Measurements from ENCODE around the gene PLIN5. TPM values are rescaled to one million over a fixed set of nuclear protein-coding genes. Genes with fewer than 3 reads are reported as not detected.

PLIN5 gene
- total and polyA plus RNA-seq, 4 donors, result 13.3 to 83.8 (median 56.6) TPM

DNA sequence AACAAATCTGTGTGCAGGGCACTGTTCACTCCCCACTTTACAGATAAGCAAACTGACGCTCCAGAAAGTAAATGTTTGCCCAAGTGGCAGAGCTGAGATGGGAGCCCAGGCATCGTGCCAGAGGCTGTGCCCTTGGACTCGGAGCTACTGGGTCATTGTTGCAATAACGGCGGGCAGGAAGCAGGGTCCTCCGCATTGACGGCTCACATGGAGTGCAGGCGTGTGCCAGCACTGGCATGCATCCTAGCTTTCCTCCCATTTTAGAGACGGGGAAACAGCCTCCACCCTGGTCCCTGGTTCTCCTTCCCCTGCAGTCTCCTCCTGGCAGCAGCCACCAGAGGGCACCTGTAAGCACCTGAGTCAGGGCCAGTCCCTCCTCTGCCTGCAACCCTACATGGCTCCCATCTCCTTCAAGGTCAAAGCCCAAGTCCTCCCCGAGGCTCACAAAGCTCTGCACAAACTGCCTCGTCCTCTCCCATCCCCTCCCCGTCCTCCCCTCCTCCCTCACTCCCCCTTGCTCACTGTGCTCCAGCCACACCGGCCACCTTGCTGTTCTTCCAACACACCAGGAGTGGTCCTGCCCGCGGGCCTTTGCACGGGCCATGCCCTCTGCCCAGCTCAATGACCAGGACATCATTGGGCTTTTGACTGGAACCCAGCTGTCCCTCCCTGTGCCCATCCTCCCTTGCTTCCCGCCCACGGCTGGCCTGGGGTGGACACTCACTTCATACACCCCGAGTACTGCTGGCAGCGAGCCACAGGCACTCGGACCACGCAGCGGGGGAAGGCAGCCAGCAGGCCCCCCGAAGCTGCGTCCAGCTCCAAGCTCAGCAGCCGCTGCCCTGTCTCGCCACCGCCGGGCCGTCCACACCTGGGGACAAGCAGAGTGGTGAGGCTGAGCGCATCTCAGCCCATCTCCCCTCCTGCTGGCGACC, 12.5 kb upstream of the PLIN5 start:
- Histone ChIP-seq H3K36me3 (ENCODE audit: control insufficient read depth in 4 of 4, insufficient read depth in 3 of 4, low read depth in 1 of 4, low read length in 3 of 4) (no peaks in the 10 kb centered on the region), H3K4me3 (ENCODE audit: low read depth in 1 of 3, low read length in 3 of 3) (no peak overlapping the region), H3K9ac (ENCODE audit: low read depth in 1 of 2, low read length in 2 of 2) (no peak overlapping the region), H3K27ac (ENCODE audit: low read depth in 1 of 2, low read length in 2 of 2) (peak overlapping the region in 1 of 2 donors; percentile 66), H3K9me3 (ENCODE audit: control insufficient read depth in 4 of 4, low read length in 3 of 4) (no peaks in the 10 kb centered on the region), H3K4me1 (ENCODE audit: control insufficient read depth in 4 of 4, insufficient read depth in 4 of 4, low read length in 3 of 4) (peaks cover 12 to 24% (median 14%) of the 10 kb centered on the region in 4 donors), H3K27me3 (ENCODE audit: control insufficient read depth in 4 of 4, insufficient read depth in 4 of 4, low read length in 3 of 4) (no peaks in the 10 kb centered on the region)
- 55% methylated on average over 32 of the region's 32 CpGs for WGBS
- DNase-seq (ENCODE audit: low spot score), result no peak
- peak; percentile 88 for TF ChIP-seq SP1 (IDR thresholded peaks at IDR 0.05)
- TF ChIP-seq, protein P1, sequence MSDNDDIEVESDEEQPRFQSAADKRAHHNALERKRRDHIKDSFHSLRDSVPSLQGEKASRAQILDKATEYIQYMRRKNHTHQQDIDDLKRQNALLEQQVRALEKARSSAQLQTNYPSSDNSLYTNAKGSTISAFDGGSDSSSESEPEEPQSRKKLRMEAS (IDR thresholded peaks at IDR 0.05), result peak; percentile 100
- TF ChIP-seq GABPA (IDR thresholded peaks at IDR 0.05 in 1 of 2, conservative IDR thresholded peaks at IDR 0.05 in 1 of 2), result peak in 1 of 2 donors; percentile 59
- peak; percentile 40 for TF ChIP-seq FOXA1 (IDR thresholded peaks at IDR 0.05)
- TF ChIP-seq, protein P2, sequence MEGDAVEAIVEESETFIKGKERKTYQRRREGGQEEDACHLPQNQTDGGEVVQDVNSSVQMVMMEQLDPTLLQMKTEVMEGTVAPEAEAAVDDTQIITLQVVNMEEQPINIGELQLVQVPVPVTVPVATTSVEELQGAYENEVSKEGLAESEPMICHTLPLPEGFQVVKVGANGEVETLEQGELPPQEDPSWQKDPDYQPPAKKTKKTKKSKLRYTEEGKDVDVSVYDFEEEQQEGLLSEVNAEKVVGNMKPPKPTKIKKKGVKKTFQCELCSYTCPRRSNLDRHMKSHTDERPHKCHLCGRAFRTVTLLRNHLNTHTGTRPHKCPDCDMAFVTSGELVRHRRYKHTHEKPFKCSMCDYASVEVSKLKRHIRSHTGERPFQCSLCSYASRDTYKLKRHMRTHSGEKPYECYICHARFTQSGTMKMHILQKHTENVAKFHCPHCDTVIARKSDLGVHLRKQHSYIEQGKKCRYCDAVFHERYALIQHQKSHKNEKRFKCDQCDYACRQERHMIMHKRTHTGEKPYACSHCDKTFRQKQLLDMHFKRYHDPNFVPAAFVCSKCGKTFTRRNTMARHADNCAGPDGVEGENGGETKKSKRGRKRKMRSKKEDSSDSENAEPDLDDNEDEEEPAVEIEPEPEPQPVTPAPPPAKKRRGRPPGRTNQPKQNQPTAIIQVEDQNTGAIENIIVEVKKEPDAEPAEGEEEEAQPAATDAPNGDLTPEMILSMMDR (IDR thresholded peaks at IDR 0.05; ENCODE audit: low read depth, low read length, missing input control), result peak; percentile 65
- TF ChIP-seq, protein P3, sequence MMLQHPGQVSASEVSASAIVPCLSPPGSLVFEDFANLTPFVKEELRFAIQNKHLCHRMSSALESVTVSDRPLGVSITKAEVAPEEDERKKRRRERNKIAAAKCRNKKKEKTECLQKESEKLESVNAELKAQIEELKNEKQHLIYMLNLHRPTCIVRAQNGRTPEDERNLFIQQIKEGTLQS (IDR thresholded peaks at IDR 0.05), result no peak
- peak; percentile 95 to 97 for TF ChIP-seq RXRA (IDR thresholded peaks at IDR 0.05)
- TF ChIP-seq YY1 (IDR thresholded peaks at IDR 0.05), result peak; percentile 81
- peak; percentile 85 for TF ChIP-seq NR2F2 (IDR thresholded peaks at IDR 0.05)
- TF ChIP-seq FOXA2 (IDR thresholded peaks at IDR 0.05), result peak; percentile 60
- peak; percentile 67 to 97 for TF ChIP-seq EGR1 (IDR thresholded peaks at IDR 0.05; ENCODE audit: low read depth in 2 of 2)
- no peak for TF ChIP-seq TAF1 (conservative IDR thresholded peaks at IDR 0.05)
- TF ChIP-seq, protein P4, sequence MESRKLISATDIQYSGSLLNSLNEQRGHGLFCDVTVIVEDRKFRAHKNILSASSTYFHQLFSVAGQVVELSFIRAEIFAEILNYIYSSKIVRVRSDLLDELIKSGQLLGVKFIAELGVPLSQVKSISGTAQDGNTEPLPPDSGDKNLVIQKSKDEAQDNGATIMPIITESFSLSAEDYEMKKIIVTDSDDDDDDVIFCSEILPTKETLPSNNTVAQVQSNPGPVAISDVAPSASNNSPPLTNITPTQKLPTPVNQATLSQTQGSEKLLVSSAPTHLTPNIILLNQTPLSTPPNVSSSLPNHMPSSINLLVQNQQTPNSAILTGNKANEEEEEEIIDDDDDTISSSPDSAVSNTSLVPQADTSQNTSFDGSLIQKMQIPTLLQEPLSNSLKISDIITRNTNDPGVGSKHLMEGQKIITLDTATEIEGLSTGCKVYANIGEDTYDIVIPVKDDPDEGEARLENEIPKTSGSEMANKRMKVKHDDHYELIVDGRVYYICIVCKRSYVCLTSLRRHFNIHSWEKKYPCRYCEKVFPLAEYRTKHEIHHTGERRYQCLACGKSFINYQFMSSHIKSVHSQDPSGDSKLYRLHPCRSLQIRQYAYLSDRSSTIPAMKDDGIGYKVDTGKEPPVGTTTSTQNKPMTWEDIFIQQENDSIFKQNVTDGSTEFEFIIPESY (IDR thresholded peaks at IDR 0.05), result no peak
- peak; percentile 97 to 98 for TF ChIP-seq HNF4A (conservative IDR thresholded peaks at IDR 0.05)
- TF ChIP-seq HNF4G (IDR thresholded peaks at IDR 0.05), result peak; percentile 84
- peak; percentile 62 to 71 for TF ChIP-seq JUND (IDR thresholded peaks at IDR 0.05)
- TF ChIP-seq RAD21 (IDR thresholded peaks at IDR 0.05), result peak in 1 of 2 donors; percentile 76
- TF ChIP-seq, protein P5, sequence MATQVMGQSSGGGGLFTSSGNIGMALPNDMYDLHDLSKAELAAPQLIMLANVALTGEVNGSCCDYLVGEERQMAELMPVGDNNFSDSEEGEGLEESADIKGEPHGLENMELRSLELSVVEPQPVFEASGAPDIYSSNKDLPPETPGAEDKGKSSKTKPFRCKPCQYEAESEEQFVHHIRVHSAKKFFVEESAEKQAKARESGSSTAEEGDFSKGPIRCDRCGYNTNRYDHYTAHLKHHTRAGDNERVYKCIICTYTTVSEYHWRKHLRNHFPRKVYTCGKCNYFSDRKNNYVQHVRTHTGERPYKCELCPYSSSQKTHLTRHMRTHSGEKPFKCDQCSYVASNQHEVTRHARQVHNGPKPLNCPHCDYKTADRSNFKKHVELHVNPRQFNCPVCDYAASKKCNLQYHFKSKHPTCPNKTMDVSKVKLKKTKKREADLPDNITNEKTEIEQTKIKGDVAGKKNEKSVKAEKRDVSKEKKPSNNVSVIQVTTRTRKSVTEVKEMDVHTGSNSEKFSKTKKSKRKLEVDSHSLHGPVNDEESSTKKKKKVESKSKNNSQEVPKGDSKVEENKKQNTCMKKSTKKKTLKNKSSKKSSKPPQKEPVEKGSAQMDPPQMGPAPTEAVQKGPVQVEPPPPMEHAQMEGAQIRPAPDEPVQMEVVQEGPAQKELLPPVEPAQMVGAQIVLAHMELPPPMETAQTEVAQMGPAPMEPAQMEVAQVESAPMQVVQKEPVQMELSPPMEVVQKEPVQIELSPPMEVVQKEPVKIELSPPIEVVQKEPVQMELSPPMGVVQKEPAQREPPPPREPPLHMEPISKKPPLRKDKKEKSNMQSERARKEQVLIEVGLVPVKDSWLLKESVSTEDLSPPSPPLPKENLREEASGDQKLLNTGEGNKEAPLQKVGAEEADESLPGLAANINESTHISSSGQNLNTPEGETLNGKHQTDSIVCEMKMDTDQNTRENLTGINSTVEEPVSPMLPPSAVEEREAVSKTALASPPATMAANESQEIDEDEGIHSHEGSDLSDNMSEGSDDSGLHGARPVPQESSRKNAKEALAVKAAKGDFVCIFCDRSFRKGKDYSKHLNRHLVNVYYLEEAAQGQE (IDR thresholded peaks at IDR 0.05), result peak; percentile 63

Measured in liver (tissue), 9 donors.